ENCODE data around the gene STEAP3. TPM values are rescaled to one million over a fixed set of nuclear protein-coding genes. Genes with fewer than 3 reads are reported as not detected.

The STEAP3 gene
- total RNA-seq, 6 experiments from 2014 or later, result 118 to 165 (median 131) TPM

DNA sequence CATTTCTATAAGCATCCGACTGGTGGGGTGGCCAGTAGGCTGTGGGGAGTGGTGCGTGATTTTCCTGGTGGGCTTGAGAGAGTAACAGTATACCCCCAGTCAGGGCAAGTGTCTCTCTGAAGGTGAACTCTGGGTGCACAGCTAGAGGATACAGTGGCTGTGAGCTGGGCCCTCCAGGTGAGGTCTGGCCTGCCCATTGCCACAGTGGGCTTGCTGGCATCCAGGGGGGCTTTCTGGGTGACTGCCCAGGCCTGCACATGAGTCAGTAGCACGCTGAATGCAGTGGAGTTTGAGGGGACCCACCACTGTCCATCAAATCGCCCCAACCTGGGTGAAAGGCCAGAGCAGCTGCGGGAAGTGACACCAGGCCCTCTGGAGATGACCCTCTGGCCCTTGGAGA, 4.5 kb downstream of the STEAP3 start:
- no peaks in the 10 kb centered on the region for H3K27me3 ChIP-seq
- DNase-seq, result peak in 1 of 3 donors; percentile 39
- H3K27ac ChIP-seq, result no peak overlapping the region
- WGBS (ENCODE audit: insufficient coverage, low coverage, low lambda C conversion rate, missing lambda C conversion rate), result 73% methylated on average over 3 of the region's 5 CpGs
- no peaks in the 10 kb centered on the region for H3K9me3 ChIP-seq
- intact Hi-C loops (cut with DNase I), result no loop called here
- H3K4me1 ChIP-seq, result peaks cover 0 to 34% (median 16%) of the 10 kb centered on the region in 4 donors
- no peak for ATAC-seq
- no peak overlapping the region for H3K4me3 ChIP-seq
- peaks cover 0 to 5% (median 0%) of the 10 kb centered on the region in 4 donors for H3K36me3 ChIP-seq
- TF ChIP-seq POLR2A (IDR thresholded peaks at IDR 0.05), result no peak
- TF ChIP-seq, protein P1, sequence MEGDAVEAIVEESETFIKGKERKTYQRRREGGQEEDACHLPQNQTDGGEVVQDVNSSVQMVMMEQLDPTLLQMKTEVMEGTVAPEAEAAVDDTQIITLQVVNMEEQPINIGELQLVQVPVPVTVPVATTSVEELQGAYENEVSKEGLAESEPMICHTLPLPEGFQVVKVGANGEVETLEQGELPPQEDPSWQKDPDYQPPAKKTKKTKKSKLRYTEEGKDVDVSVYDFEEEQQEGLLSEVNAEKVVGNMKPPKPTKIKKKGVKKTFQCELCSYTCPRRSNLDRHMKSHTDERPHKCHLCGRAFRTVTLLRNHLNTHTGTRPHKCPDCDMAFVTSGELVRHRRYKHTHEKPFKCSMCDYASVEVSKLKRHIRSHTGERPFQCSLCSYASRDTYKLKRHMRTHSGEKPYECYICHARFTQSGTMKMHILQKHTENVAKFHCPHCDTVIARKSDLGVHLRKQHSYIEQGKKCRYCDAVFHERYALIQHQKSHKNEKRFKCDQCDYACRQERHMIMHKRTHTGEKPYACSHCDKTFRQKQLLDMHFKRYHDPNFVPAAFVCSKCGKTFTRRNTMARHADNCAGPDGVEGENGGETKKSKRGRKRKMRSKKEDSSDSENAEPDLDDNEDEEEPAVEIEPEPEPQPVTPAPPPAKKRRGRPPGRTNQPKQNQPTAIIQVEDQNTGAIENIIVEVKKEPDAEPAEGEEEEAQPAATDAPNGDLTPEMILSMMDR (IDR thresholded peaks at IDR 0.05), result no peak

DNA sequence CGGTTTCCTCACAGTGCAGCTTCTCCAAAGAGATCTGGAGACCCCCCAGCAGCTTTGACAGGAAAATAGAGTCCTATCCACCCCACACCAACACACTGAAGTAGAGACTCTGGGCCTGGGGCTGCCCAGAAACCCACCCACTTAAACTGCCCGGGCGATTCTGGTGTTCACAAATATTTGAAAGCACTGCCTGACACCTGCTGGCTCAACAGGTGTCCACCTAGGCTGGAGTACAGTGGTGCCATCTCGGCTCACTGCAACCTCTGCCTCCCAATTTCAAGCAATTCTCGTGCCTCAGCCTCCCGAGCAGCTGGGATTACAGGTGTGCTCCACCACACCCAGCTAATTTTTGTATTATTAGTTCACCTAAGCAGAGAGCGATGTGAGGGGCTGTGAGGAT, 5.3 kb downstream of the STEAP3 start:
- intact Hi-C loops (cut with DNase I), result no loop called here
- Histone ChIP-seq H3K4me3 (no peak overlapping the region), H3K36me3 (peaks cover 0 to 5% (median 0%) of the 10 kb centered on the region in 4 donors), H3K9me3 (no peaks in the 10 kb centered on the region), H3K27me3 (no peaks in the 10 kb centered on the region), H3K27ac (no peak overlapping the region), H3K4me1 (peaks cover 0 to 43% (median 16%) of the 10 kb centered on the region in 4 donors)
- ATAC-seq, result no peak
- TF ChIP-seq POLR2A (IDR thresholded peaks at IDR 0.05), result no peak
- TF ChIP-seq, protein P1 (IDR thresholded peaks at IDR 0.05), result no peak
- WGBS (ENCODE audit: insufficient coverage, low coverage, low lambda C conversion rate, missing lambda C conversion rate), result 86% methylated on average over 6 of the region's 7 CpGs
- no peak for DNase-seq

DNA sequence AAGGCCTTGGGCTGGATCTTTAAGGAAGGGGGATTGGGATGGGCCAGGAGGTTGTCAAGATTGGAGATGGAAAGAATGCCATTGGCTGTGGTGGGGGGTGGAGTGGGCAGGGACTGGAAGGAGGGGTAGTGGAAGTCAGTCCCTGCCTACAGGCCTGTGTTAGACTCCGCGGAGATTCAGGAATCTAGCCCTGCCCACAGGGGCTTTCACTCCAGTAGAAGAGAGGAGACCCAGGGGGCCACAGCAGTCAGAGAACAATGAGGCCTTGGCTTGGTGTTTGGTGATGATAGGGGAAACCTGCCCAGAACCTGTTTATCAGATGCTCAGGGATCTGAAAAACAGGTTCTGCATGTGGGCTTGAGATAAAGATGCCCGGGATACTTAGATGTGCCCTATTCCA, 6.1 kb downstream of the STEAP3 start:
- 84% methylated on average over 3 of the region's 3 CpGs for WGBS (ENCODE audit: insufficient coverage, low coverage, low lambda C conversion rate, missing lambda C conversion rate)
- Histone ChIP-seq H3K36me3 (peaks cover 0 to 5% (median 0%) of the 10 kb centered on the region in 4 donors), H3K27ac (no peak overlapping the region), H3K27me3 (no peaks in the 10 kb centered on the region), H3K9me3 (no peaks in the 10 kb centered on the region), H3K4me1 (peaks cover 0 to 50% (median 15%) of the 10 kb centered on the region in 4 donors), H3K4me3 (no peak overlapping the region)
- TF ChIP-seq POLR2A (IDR thresholded peaks at IDR 0.05), result no peak
- TF ChIP-seq, protein P1 (IDR thresholded peaks at IDR 0.05), result no peak
- DNase-seq (peak in 1 of 3 donors; percentile 23), ATAC-seq (no peak)
- intact Hi-C loops (cut with DNase I), result no loop called here

DNA sequence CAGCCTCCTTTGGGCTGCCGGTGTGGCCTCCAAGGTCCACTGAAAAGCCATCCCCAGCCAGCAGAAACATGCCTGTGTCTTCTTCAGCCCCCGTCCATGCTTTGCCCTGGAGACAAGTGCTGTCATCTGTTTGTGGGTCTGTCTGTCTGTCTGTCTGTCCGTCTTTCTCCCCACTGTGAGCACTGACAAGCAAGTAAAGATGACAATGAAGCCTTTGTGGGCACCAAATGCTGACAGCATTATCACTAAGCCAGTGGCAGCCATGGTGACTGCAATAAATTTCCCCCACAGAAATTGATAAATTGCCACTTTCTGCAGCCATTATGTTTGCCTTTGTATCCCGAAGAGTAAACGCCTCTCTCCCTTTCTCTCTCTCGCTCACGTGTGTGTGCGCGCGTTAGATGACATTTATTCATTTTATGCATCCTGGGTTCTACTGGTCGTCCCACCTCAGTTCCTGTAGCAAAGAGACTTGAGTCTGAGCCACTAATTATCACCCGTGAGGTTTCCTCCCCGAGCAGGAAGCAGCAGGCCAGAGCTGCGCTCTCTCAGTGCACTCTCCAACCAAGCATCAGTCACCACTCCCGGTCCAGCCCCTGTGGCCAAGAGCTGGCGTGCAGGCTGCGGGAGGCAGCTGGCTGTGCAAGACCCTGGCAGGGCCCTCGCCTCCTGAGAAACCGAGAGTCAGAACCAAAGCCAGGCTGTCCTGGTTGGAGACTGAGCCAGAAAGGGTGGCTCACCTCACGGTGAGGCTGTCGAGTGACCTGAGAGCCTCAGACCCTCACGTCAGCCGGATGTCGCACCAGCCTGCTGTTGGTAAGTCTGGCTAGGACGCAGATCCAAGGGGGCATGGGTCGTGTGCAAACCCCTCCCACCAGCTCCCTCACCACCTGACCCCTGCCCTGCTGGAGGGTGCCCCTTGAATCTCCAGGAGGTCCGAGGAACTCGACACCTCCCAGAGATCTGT, 6.9 kb downstream of the STEAP3 start:
- H3K4me1 ChIP-seq, result peaks cover 0 to 47% (median 11%) of the 10 kb centered on the region in 4 donors
- DNase-seq (no peak), ATAC-seq (no peak)
- WGBS (ENCODE audit: insufficient coverage, low coverage, low lambda C conversion rate, missing lambda C conversion rate), result 81% methylated on average over 12 of the region's 28 CpGs
- intact Hi-C loops (cut with DNase I), result no loop called here
- H3K27ac ChIP-seq, result no peak overlapping the region
- H3K9me3 ChIP-seq, result no peaks in the 10 kb centered on the region
- H3K4me3 ChIP-seq, result no peak overlapping the region
- H3K27me3 ChIP-seq, result no peaks in the 10 kb centered on the region
- TF ChIP-seq, protein P1 (IDR thresholded peaks at IDR 0.05), result no peak
- TF ChIP-seq POLR2A (IDR thresholded peaks at IDR 0.05), result no peak
- H3K36me3 ChIP-seq, result peaks cover 0 to 5% (median 0%) of the 10 kb centered on the region in 4 donors

Measured in right lobe of liver (tissue), 6 donors.